IPS-18c (cell line): ENCODE results near the gene IL1RAP.
"Not testable (repeated sequence)": the region's sequence is repeated elsewhere in the genome, so short reads cannot be mapped to it uniquely, and the experiment has no call there.

Experiments used
- H3K4me3 ChIP-seq: 2 replicates; pipeline ENCODE4 v1.7.0; 2013; ENCODE audit warnings: low read depth, mild to moderate bottlenecking, low read length, moderate library complexity; ENCODE audit not compliant: insufficient read depth
- H3K9me3 ChIP-seq: one replicate; pipeline ENCODE4 v1.6.1; 2013; ENCODE audit warnings: mild to moderate bottlenecking, low read length, moderate library complexity; ENCODE audit not compliant: control insufficient read depth, insufficient read depth

Gene IL1RAP, protein sequence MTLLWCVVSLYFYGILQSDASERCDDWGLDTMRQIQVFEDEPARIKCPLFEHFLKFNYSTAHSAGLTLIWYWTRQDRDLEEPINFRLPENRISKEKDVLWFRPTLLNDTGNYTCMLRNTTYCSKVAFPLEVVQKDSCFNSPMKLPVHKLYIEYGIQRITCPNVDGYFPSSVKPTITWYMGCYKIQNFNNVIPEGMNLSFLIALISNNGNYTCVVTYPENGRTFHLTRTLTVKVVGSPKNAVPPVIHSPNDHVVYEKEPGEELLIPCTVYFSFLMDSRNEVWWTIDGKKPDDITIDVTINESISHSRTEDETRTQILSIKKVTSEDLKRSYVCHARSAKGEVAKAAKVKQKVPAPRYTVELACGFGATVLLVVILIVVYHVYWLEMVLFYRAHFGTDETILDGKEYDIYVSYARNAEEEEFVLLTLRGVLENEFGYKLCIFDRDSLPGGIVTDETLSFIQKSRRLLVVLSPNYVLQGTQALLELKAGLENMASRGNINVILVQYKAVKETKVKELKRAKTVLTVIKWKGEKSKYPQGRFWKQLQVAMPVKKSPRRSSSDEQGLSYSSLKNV

DNA sequence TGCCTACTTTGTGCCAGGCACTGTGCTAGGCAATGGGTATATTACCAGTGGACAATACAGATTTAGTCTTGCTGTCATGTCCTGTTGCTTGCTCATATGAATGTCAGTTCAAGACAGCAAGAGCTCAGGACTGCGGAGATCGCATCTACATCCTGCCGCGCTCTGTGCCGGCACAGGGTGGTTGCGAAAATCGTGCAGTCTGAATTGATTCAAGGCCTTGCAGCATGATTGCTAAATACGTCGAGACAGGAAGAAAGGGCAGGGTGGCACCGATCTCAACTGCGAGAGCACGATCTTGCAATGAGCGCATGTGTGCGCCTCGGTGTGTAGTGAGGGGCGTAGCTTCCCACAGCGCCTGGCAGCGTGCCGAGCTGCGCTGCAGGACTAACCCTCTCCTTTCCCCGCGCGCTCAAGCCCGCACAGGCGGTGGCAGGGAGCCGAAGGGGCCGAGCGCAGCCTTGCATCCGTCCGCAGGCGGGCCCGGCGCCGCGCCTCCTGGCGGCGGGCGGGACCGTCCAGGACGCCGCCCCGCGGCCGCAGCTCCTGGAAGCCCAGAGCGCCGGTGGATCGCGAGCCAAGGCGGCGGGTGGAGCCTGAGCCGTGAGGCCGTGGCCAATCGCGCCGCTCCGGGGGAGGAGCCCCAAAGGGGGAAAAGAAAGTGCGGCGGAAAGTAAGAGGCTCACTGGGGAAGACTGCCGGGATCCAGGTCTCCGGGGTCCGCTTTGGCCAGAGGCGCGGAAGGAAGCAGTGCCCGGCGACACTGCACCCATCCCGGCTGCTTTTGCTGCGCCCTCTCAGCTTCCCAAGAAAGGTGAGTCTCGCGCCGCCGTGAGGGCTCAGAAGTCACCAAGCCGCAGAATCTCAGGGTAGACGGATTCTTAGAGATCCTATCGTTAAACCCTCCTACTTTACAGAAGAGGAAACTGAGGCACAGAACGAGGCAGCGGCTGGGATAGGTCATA, at the start of gene IL1RAP:
Gene IL1RAP (plus strand): TSS at position 677 of the 962 bp plus-strand sequence. CDS start 50,205 bp downstream, outside the sequence.
- H3K4me3 ChIP-seq, result peak within 1 kb of the TSS; percentile 81
- no peaks in the 10 kb centered on the region for H3K9me3 ChIP-seq

DNA sequence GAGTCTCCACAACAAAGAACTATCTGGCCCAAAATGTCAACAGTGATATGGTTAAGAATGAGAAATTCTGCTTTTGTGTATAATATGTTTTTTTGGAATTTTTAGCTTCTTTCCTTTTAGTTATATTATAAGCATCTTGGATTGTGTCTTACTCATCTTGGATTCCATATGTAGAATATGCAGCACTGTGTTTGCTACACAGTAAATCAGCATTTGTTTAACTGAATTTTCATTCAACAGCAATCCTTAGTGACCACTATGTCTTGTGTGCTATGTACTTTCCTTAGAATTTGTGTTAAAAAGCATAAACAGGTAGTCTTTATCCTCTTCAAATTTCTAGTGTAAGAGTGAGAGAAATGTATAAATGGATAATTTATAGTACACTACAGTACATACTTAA, 46.0 kb upstream of the IL1RAP start:
- H3K9me3 ChIP-seq, result no peaks in the 10 kb centered on the region
- H3K4me3 ChIP-seq, result no peak overlapping the region

DNA sequence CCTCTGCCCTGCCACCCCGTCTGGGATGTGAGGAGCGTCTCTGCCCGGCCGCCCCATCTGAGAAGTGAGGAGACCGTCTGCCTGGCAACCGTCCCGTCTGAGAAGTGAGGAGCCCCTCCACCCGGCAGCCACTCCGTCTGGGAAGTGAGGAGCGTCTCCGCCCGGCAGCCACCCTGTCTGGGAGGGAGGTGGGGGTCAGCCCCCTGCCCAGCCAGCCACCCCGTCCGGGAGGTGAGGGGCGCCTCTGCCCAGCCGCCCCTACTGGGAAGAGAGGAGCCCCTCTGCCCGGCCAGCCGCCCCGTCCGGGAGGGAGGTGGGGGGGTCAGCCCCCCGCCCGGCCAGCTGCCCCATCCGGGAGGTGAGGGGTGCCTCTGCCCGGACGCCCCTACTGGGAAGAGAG, 40.6 kb upstream of the IL1RAP start:
- H3K9me3 ChIP-seq, H3K4me3 ChIP-seq: not testable (repeated sequence)

DNA sequence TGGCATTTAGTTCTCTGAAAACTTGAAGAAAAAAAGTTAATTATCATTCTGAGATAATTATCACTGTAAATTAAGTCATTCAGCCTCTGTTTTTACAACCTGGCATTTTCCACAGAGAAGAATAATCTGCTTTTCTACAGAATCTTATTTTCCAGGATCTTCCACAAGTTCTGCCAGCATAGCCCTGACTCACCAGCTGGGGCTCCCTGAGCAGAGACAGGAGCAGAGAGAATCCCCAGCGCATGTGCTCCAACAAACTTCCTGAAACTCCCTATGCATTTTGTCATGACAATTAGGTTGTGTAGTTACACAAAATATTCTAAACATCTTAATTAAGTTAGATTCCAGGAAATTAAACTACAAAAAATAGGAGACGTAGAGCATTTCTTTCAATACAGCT, 32.1 kb upstream of the IL1RAP start:
- Histone ChIP-seq H3K4me3 (no peak overlapping the region), H3K9me3 (no peaks in the 10 kb centered on the region)

DNA sequence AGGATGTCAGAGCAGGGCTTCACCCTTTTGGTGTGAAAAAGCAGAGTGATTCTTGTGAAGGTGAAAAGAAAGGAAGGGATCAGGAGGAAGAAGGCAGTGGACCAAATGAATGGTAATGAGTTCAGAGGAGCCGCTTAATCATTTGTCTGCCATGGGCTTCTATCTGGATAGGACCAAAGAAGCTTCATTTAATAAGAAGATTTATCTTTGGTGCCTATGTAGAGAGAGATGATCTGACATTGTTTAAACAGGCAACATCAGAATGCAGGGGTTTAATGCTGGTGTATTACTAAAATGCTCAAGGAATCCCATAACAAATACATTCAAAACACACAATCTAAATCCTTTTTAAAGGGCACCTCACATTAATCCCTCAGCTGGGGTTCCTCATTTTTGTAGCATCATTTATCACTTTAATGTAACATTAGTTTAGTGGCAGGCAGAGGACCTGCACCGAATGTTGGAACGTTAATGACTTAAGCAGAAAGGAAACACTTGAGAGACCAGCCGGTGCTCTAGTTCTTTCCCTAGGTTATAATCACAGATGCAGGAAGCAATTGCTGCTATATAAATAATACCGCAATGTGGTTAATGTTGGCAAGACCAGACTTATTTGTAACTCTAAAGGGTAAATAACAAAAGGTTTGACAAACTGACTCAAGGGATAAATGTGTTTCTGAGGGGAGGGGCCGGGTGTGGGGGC, 27.9 kb upstream of the IL1RAP start:
- H3K4me3 ChIP-seq, result no peak overlapping the region
- H3K9me3 ChIP-seq, result no peaks in the 10 kb centered on the region

DNA sequence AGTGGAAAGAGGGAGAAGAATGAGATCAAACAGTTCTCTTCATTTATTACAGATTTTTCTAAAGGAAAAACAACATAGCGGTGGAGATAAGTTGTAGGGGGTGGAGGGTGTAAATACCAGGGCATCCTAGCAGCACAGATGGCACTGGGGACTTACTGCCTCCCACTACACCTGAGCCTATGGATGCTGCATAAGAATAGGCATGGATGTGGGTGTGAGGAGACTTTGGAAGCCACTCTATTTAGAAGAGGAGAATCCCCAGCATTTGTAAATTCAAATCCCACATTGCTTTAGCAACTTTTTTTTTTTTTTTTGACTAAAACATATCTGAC, 27.4 kb upstream of the IL1RAP start:
- Histone ChIP-seq H3K9me3 (no peaks in the 10 kb centered on the region), H3K4me3 (no peak overlapping the region)

DNA sequence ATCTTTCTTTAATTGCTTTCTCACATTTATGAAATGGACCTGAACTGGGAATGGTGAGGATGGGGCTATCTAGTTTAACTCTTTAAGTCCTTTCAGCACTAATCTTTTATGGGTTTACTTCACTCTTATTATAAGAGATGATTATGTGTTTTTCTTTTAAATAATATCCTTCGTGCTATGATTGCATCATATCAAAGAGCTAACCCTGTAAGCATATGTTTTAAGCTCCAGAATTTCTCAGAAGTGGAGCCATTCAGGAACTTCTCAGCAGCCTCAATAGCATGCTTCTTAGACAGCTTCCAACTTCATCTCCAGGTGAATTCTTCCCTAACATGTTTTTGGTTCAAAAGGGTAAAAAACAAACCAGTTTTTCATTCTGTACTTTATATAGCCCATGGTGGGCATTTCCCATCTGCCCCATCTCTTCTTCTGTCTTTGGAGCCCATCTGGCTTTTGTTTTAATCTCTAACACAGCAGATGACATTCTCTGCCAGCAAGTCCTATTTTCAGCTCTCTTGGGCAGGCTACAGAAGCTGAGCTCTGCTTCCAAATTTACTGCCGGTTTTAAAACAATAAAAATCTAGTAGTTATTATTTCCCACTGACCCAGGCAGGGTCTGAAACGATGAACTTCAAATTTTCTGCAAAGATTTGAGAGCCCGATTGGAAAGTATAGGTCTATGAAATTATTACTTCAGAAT, 26.8 kb upstream of the IL1RAP start:
- Histone ChIP-seq H3K9me3 (no peaks in the 10 kb centered on the region), H3K4me3 (no peak overlapping the region)

DNA sequence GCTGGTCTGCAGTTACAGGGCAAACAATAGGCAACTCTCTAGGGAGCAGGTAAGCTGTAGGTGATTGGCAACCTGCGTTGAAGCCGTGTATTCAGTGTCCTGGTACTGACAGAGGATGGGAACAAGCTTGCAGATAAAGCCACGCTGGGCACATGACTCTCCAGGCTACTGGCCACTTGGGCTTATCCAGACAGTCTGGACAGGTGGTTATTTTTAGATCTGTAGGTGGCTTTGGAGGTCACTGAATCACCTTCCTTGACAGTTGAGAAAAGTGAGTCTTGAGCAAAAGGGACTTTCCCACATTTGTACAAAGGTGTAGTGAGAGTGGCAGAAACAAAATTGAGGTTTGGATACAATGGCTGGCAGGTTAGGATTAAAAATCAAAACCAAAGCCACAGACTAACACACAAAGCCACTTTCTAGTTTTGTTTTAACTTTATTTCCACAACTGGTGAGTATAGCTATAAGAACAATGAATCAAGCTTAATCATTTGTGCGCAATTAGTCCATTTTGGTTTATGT, 22.3 kb upstream of the IL1RAP start:
- Histone ChIP-seq H3K9me3 (no peaks in the 10 kb centered on the region), H3K4me3 (no peak overlapping the region)

DNA sequence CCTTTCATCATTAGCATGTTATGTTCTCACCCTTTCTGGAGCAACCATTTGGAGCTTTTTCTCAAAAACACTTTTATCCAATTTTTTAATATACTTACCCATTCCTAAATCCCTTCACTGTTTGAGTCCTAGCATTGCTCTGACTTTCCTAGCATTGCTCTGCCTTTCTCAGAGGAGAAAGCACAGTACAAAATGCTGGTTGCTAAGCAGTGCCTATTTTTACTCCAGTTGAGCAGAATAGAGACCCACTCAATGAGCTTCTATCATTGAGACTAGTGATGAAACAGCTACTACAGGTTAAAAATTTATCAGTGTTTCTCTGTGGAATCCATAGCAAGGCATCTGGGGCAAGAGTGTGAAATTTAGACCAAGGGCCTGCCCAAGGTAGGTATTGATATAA, 21.8 kb upstream of the IL1RAP start:
- Histone ChIP-seq H3K4me3 (no peak overlapping the region), H3K9me3 (no peaks in the 10 kb centered on the region)

DNA sequence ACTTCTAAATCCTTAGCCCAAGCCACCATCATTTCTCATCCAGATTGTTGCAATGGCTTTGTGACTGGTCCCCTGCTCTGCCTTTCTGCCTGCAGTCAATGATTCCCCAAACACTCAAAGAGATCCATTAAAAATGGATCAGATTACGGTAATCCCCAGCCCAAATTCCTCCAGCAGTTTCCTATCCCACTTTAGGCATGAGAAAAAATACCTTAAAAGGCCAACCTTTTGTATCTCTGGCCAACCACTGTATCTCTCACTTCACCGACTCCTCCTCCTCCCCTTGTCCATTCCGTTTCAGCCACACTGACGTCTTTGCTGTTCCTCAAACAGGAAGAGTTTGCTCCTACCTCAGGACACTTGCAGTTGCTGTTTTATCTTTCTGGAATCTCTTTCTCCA, 20.9 kb upstream of the IL1RAP start:
- Histone ChIP-seq H3K4me3 (no peak overlapping the region), H3K9me3 (no peaks in the 10 kb centered on the region)

DNA sequence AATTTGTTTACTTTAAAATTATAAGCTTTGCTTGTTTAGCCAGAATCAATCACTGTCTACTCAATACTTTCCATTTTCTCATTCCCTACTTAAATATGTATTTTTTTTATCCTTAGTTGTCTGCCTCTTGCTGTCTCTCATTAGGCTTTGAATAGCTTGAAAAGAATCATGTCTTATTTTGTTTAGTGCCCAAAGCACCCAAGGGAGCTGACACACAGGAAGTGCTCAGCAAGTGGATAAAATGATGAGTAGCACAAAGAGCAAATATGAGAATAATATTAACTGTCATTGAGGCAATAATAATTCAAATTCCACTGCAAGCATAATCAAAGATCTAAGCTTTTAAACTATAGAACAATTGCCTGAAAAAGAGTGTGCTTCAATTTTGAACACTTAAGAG, 19.0 kb upstream of the IL1RAP start:
- Histone ChIP-seq H3K9me3 (no peaks in the 10 kb centered on the region), H3K4me3 (no peak overlapping the region)

DNA sequence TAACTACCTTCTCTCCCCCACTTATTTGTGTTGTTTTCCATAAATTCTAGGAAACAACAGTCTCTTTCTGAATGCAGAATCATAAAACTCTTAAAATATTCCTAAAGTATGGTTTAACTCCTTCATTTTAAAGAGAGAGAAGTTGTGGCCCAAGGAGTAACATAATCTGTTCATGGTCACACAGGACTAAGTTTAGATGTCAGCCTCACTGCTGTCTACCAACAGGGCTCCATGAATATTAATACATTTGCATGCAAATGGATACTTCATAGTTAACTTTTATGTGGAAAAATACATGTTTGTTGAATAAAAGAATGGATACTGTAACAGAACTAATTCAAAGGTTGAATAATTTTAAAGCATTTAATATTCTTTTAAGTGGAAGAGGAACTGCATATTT, 18.5 kb upstream of the IL1RAP start:
- Histone ChIP-seq H3K4me3 (no peak overlapping the region), H3K9me3 (no peaks in the 10 kb centered on the region)

DNA sequence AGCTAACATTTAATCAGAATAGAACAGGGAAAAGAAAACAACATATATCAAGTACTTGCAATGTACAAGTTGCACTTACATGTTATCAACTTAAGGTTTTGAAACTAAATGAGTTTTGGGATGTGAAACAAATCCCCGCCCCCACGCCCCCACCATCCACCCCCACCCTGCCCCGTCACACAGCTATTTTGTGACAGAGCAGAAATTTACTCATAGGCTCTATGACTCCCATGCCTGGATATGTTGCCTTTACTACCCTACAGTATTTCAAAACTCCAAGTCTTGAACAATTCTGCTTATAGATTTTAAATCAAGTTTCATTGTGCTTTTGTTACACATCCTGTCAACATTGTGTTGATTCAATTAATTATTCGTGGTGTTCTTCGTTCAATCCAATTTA, 18.1 kb upstream of the IL1RAP start:
- Histone ChIP-seq H3K9me3 (no peaks in the 10 kb centered on the region), H3K4me3 (no peak overlapping the region)

DNA sequence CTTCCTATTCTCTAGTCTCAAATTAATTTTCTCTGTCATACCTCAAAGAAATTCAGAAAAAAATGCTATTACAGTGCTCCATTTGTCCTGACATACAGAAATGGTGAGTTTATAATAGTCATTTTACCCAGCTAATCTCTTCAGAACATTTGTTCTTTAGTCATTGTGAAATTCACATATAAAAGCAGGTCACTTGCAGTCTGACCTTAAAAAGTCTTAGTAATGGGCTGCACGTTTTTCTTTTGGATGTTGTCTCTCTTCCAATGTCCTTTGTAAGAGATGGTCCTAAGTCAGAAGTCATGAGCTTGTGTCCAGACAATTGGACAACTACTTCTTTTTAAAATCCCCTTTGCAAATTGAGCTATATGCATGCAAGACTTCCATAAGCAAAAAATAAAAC, 17.0 kb upstream of the IL1RAP start:
- H3K9me3 ChIP-seq, result no peaks in the 10 kb centered on the region
- no peak overlapping the region for H3K4me3 ChIP-seq

DNA sequence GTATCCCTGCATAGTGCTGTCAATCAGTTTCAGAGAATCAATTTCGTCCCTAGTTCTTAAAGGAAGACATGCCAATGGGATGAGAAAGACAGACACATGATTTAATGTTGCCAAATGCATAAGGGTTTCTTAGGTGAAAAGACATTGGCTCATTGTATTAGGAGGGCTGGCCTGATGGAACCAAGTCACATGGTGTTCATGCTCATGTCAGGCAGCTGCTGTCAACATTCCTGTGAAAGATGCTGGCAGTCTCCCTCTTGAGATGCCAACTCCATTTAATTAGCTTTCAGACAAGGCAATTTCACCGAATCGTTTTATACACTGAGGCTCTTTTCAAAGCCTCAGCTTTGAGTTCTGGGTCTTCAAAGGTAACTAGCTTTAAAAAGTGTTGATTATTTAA, 16.1 kb upstream of the IL1RAP start:
- no peaks in the 10 kb centered on the region for H3K9me3 ChIP-seq
- no peak overlapping the region for H3K4me3 ChIP-seq

DNA sequence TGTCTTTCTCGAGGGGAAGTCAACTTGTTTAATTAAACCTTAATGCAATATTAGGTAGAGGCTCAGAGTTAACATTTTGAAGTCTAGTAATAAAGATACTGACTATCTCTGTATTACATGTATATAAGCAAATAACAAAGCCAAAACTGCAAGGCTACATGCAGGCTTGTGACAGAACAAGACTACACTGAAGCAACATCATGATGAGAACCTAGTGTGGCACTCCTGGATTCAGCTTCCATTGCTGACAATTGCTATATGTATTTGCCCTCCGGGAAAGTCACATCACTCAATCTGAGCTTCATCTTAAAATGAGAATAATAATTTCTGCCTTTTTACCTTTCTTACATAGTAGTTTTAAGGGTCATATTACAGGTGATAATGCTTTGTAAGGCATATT, 15.6 kb upstream of the IL1RAP start:
- no peak overlapping the region for H3K4me3 ChIP-seq
- H3K9me3 ChIP-seq, result no peaks in the 10 kb centered on the region

DNA sequence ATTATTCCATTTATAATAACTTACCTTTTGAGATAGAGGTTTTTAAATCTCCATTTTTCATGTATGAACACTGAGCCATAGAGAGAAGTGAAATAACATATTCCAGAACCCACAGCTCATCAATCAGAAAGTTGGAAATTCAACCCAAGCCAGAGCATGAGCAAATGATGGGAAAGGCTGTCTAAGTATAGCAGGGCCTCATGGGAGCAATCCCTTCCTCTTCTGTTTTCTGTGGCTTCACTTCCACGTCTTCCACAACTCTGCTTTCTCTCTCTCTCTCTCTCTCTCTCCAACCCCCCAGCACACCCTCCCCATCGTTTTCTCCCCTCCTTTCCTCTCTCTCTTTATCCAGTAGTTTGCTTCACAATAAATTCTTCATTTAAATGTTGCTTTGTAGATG, 14.8 kb upstream of the IL1RAP start:
- Histone ChIP-seq H3K9me3 (no peaks in the 10 kb centered on the region), H3K4me3 (no peak overlapping the region)
